NB4 (cell line): ENCODE results near the gene EMILIN1.

Source experiments
- POLR2A ChIP-seq: IDR thresholded peaks from 2 replicates; pipeline ENCODE4 v1.6.1; 2011; ENCODE audit warnings: mild to moderate bottlenecking; ENCODE audit not compliant: insufficient read length; ENCODE audit errors: extremely low read depth
- TF ChIP-seq, protein P1 (sequence below): IDR thresholded peaks from one replicate; pipeline ENCODE4 v1.5.1; 2012; ENCODE audit warnings: low read depth, low read length
- TF ChIP-seq, protein P2 (sequence below): IDR thresholded peaks from 2 replicates; pipeline ENCODE4 v1.6.1; 2011; ENCODE audit warnings: low read depth, low read length

DNA sequence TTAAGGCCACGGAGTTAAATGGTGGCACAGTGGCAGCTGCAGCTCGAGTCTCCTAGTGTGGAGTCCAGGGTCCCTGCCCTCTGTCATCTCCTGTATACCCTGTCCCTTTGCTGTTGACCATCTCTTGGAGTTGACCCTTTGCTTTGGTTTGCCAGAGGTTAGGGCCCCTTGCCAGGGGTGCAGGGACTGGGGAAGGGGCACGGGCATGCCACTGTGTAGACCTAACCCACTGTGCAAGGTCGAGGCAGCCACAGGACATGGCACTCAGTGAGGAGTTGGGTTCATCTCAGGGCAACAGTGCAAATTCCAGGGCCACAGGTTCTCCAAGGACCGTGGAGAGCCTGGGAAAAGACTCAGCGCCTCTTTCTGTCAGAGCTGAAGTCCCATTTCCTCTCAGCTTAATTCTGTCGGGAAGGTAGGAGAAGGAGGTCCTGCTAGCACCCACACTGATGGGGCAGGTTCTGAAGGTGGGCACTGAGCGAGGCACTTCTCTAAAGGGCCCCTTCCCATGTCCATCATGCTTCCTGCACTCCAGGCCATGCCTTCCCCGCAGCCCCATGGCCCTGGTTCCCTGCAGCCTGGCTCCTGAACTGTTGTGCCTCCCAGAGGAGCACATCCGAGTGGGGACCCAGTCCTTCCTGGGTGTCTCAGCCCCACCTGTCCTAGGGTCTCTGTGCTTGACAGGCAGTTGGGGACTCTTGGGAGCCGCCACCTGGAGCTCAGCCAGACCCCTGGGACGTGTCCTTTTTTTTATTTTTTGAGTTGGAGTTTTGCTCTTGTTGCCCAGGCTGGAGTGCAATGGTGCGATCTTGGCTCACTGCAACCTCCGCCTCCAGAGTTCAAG is 10.9 kb downstream of the EMILIN1 start:
- TF ChIP-seq, protein P1, sequence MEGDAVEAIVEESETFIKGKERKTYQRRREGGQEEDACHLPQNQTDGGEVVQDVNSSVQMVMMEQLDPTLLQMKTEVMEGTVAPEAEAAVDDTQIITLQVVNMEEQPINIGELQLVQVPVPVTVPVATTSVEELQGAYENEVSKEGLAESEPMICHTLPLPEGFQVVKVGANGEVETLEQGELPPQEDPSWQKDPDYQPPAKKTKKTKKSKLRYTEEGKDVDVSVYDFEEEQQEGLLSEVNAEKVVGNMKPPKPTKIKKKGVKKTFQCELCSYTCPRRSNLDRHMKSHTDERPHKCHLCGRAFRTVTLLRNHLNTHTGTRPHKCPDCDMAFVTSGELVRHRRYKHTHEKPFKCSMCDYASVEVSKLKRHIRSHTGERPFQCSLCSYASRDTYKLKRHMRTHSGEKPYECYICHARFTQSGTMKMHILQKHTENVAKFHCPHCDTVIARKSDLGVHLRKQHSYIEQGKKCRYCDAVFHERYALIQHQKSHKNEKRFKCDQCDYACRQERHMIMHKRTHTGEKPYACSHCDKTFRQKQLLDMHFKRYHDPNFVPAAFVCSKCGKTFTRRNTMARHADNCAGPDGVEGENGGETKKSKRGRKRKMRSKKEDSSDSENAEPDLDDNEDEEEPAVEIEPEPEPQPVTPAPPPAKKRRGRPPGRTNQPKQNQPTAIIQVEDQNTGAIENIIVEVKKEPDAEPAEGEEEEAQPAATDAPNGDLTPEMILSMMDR = no peak
- TF ChIP-seq, protein P2, sequence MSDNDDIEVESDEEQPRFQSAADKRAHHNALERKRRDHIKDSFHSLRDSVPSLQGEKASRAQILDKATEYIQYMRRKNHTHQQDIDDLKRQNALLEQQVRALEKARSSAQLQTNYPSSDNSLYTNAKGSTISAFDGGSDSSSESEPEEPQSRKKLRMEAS = no peak
- no peak for TF ChIP-seq POLR2A
